Mucosa of rectum (tissue), 2 donors: Measurements from ENCODE around the gene NATD1.

Source experiments
- H3K27ac ChIP-seq, 2 donors: one replicate each; pipeline ENCODE4 v1.7.0; 2013; ENCODE audit warnings: inconsistent platforms in 2 of 2, low read depth in 2 of 2, low read length in 2 of 2
- H3K27me3 ChIP-seq, 2 donors: one replicate each; pipeline ENCODE4 v1.7.0; 2013; ENCODE audit warnings: low read length in 2 of 2; ENCODE audit not compliant: control insufficient read depth in 2 of 2, insufficient read depth in 2 of 2
- H3K36me3 ChIP-seq, 2 donors: one replicate each; pipeline ENCODE4 v1.7.0; 2013; ENCODE audit warnings: low read length in 2 of 2; ENCODE audit not compliant: control insufficient read depth in 2 of 2, insufficient read depth in 2 of 2
- H3K4me1 ChIP-seq, 2 donors: one replicate each; pipeline ENCODE4 v1.7.0; 2013; ENCODE audit warnings: low read length in 2 of 2, mild to moderate bottlenecking in 1 of 2; ENCODE audit not compliant: control insufficient read depth in 2 of 2, insufficient read depth in 2 of 2
- H3K4me3 ChIP-seq, 2 donors: one replicate each; pipeline ENCODE4 v1.7.0; 2013; ENCODE audit warnings: low read length in 2 of 2
- H3K9ac ChIP-seq, 2 donors: one replicate each; pipeline ENCODE4 v1.7.0; 2013; ENCODE audit warnings: low read length in 2 of 2, low read depth in 1 of 2, mild to moderate bottlenecking in 1 of 2
- H3K9me3 ChIP-seq, 2 donors: one replicate each; pipeline ENCODE4 v1.7.0; 2013; ENCODE audit warnings: low read length in 2 of 2; ENCODE audit not compliant: control insufficient read depth in 2 of 2
- donor health status: healthy.
- donor health status: Normal muscosa, but diverticular disease.

The NATD1 gene

DNA sequence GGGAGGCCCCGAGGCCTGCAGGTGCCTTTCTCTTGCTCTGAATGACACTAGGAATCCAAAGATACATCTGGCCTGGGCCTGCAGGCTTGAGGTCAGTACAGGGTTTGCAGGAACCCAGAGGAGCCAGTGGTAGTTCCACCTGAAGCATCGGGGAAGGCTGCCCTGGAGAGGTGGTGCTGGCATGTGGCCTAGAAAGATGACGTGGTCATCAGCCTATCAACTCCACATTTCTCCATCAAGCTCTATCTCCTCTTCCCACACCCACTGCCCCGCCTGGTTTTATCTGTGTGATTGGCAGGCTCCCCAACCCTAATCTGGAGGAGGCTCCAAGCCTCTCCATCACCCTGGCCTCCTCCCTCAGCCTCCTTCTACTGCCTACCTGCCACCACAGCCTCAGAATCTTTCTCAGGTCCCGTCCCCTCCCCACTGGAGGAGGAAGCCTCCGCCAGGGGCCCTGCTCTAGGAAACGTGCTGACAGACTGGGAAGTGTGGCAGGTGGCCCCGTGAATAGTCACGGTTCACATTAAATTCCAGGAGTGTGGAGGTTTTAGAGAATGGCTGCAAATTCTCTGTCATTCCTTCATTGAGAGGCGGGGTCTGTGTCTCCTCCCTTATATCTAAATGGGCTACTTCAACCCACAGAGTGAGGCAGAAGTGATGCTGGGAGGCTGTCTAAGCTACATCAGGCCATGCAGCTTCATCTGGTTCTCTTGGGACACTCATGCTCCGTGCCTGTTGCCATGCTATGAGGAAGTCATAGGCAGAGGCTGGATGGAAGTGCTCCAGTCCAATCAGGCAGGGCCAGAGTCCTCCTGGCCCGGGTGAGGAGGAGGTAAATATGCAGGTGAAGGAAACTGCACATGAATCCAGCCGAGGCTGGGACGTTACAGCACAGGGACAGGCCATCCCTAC lies 19.9 kb upstream of the NATD1 start:
- Histone ChIP-seq H3K9ac (no peak overlapping the region), H3K36me3 (no peaks in the 10 kb centered on the region), H3K27me3 (no peaks in the 10 kb centered on the region), H3K9me3 (no peaks in the 10 kb centered on the region), H3K4me3 (no peak overlapping the region), H3K4me1 (peaks cover 7 to 10% of the 10 kb centered on the region in 2 donors), H3K27ac (no peak overlapping the region)

DNA sequence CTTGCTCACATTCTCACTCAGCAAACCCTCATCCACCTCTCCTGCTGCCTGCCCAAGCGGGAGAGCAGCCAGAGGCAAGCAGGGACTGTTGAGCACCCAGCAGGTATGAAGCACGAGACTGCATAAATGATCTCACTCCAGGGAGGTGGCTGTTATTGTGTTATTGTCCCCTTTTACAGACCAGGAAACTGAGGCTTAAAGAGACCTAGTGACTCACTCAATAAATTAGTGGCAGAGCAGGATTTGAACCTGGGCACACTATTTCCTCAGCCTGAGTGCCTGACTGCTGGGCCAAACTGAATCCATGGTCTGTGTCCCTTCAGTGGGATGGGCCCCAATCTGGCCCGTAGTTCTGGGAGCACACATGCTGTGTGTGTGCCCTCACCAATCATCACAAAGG lies 19.0 kb upstream of the NATD1 start:
- peaks cover 6 to 9% of the 10 kb centered on the region in 2 donors for H3K4me1 ChIP-seq
- no peak overlapping the region for H3K9ac ChIP-seq
- H3K4me3 ChIP-seq, result no peak overlapping the region
- H3K27me3 ChIP-seq, result no peaks in the 10 kb centered on the region
- no peak overlapping the region for H3K27ac ChIP-seq
- no peaks in the 10 kb centered on the region for H3K36me3 ChIP-seq
- H3K9me3 ChIP-seq, result no peaks in the 10 kb centered on the region

DNA sequence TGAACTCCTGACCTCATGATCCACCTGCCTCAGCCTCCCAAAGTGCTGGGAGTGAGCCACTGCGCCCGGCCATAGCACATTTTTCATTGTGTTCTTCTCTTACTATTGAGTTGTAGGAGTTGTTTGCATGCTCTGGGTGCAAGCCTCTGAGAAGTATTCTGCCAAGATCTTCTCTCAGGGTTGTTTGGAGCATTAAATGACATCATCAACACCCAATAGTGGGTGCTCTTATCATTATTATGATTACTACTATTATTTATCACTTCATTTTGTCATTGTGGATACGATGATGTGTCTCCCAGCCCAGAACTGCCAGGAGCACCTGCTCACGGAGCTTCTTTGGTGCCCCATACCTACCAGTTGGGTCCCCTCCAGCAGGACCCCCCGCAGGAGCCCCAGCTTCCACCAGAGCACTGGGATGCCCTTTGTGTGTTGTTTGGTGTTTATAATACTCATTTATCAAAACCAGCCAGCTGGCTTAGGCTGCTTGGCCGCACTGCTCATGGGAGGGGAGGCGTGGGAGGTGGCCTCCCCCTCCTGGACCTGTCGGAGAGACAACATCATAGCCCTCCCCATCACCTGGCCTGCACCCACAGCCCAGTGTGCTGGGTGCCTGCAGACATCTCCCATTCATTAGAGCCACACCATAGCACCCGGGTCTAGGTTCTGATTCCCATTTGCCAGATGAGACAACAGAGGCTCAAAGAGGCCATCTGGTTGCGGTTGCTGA lies 18.4 kb upstream of the NATD1 start:
- Histone ChIP-seq H3K9ac (no peak overlapping the region), H3K4me3 (no peak overlapping the region), H3K4me1 (peaks cover 6 to 9% of the 10 kb centered on the region in 2 donors), H3K36me3 (no peaks in the 10 kb centered on the region), H3K27me3 (no peaks in the 10 kb centered on the region), H3K27ac (no peak overlapping the region), H3K9me3 (no peaks in the 10 kb centered on the region)

DNA sequence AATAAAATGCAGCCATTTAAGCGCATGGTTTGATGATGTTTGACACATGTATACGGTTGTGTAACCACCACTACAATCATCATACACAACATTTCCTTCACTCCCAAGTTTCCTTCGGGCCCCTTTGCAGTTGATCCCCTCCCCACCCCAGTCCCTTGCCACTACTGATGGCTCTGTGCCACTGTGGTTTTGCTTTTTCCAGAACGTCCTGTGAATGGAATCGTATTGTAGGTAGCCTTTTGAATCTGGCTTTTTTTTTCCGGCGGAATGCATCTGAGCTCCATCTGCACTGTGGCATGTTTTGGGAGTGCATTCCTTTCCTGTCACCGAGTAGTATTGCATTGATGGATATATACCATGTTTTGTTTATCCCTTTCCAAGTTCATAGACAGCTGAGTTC lies 16.2 kb upstream of the NATD1 start:
- Histone ChIP-seq H3K4me3 (no peak overlapping the region), H3K9ac (no peak overlapping the region), H3K27ac (no peak overlapping the region), H3K27me3 (no peaks in the 10 kb centered on the region), H3K9me3 (no peaks in the 10 kb centered on the region), H3K36me3 (no peaks in the 10 kb centered on the region), H3K4me1 (peaks cover 0 to 4% of the 10 kb centered on the region in 2 donors)

DNA sequence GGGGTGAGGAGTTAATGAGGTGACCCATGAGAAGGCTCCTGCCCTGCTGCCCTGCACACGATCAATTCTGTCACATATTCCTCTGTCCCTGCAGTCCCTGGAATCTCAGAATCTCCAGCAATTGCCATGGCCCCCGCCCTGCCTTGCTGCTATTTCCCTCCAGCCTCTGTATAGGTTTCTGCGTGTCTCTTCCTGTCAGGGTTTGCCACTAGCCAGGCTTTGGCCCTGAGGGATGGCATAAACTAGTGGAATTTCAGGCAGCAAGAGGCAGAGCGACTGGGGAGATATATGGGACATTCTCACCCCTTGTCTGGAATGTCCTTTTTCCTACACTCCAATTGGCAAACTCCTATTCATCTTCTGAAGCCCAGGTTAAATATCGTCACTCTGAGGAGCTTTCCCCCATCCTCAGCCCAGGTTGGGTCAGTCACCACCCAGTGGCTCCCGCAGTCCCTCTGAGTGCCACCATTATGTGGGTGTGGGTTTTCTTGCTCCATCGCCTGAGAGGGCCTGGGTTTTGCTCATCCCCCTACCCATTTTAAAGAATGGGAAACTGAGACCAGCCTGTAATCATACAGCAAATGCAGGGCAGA lies 15.5 kb upstream of the NATD1 start:
- H3K4me1 ChIP-seq, result peaks cover 0 to 2% of the 10 kb centered on the region in 2 donors
- no peak overlapping the region for H3K27ac ChIP-seq
- H3K4me3 ChIP-seq, result no peak overlapping the region
- H3K9ac ChIP-seq, result no peak overlapping the region
- no peaks in the 10 kb centered on the region for H3K36me3 ChIP-seq
- H3K27me3 ChIP-seq, result no peaks in the 10 kb centered on the region
- no peaks in the 10 kb centered on the region for H3K9me3 ChIP-seq

DNA sequence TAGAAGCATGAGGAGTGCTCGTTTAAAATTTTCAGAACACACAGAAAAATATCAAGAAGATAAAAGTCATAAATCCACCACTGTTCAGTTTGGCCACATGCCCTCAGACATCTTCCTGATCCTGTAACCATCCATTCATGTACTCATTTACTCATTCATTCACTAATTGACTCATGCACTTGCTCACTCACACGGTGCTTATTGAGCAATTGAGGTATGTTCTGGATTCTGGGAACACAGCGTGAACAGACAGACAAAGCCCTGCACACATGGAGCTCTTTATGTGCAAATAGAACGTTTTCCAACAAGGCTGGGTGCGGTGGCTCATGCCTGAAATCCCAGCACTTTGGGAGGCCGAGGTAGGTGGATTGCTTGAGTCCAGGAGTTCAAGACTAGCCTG lies 10.2 kb upstream of the NATD1 start:
- H3K9ac ChIP-seq, result no peak overlapping the region
- H3K27ac ChIP-seq, result no peak overlapping the region
- no peak overlapping the region for H3K4me3 ChIP-seq
- no peaks in the 10 kb centered on the region for H3K9me3 ChIP-seq
- no peaks in the 10 kb centered on the region for H3K27me3 ChIP-seq
- no peaks in the 10 kb centered on the region for H3K36me3 ChIP-seq
- H3K4me1 ChIP-seq, result peaks cover 0 to 2% of the 10 kb centered on the region in 2 donors

DNA sequence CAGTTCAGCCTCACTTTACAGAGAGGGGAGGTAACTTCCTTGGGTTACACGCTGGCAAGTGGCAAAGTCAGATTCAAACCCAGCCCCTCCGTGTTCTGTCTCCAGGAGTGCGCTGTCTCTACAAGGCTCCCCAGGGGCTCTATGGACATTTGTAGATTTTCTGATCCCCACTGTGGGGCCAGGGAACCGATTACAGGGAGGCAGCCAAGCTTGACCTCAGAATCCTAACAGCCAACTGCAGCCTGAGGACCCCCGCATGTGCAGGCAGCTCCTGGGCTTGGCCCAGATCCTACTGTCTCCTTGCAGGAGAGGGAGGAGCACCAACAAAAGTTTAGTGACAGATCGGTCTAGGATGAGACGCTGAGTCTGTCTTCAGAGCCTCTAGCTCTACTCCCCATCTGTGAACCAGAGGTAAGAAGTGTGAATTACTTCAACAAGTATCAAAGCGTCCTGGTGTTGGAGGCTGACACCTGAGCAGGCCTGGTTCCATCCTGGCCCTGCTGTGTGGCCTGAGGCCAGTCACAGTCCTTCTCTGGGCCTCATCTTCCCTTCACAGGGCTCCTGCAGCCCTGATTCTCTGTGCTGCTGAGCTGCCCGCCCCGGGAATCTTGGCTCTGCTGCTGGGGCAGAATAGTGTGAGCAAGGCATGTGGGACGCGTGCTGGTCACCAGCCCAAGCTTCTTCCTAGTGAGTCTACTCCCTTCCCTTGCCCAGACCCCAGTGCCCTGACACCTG lies 9.2 kb upstream of the NATD1 start:
- Histone ChIP-seq H3K4me1 (no peaks in the 10 kb centered on the region), H3K9ac (no peak overlapping the region), H3K27me3 (no peaks in the 10 kb centered on the region), H3K4me3 (no peak overlapping the region), H3K9me3 (no peaks in the 10 kb centered on the region), H3K36me3 (no peaks in the 10 kb centered on the region), H3K27ac (no peak overlapping the region)

DNA sequence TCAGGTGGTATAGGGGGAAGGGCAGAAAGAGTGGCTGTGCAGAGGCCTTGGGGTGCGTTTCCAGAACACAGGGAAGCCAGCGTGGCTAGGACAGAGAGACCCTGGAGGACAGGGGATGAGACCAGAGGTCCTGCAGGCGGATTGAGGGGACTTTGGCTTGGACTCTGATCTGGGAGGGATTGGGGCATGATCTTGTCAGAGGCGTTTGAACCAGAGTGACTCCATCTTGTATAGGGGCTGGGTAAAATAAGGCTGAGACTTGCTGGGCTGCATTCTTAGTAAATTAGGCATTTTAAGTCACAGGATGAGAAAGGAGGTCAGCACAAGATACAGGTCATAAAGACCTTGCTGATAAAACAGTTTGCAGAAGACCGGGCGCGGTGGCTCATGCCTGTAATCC lies 5.4 kb upstream of the NATD1 start:
- no peak overlapping the region for H3K4me3 ChIP-seq
- peaks cover 4 to 6% of the 10 kb centered on the region in 2 donors for H3K4me1 ChIP-seq
- no peaks in the 10 kb centered on the region for H3K36me3 ChIP-seq
- no peaks in the 10 kb centered on the region for H3K9me3 ChIP-seq
- H3K9ac ChIP-seq, result no peak overlapping the region
- H3K27ac ChIP-seq, result no peak overlapping the region
- H3K27me3 ChIP-seq, result no peaks in the 10 kb centered on the region

DNA sequence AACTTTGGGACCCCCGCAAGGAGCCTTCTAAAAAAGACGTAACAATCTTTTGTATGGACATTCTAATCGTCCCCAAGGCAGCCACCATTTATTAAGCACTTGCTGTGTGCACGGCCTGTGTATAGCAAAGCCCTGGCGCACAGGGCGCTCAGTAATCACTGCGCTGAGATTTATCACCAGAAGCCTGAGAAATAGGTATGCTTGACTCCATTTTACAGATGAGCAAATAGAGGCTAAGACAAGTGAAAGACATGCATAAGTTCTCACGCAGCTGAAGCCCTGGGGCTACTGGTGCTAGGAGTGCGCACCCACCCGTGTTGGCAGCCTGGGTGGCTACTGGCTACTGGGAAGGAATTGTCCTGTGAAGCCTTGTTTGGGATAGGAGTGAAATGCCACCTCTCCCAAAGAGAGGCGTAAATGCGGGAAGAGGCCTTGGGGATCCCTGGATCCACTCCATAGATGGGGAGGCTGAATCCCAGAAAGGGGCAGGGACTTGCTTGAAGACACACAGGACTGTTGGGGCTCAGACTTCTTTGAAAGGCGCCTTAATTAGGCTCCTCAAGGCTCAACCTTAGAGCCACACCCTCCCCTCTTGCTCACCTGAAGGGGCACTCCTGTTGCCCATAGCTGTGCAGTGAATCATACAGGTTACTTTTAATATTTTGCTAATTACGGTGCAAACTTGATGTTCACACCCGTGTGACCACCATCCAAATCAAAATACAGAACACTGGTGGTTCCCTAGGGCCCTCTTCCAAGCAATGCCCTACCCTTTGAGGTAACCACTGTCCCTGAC lies 634 bp upstream of the NATD1 start:
- Histone ChIP-seq H3K27ac (peak overlapping the region; percentile 38 to 48), H3K9ac (peak overlapping the region; percentile 50 to 66), H3K9me3 (no peaks in the 10 kb centered on the region), H3K27me3 (no peaks in the 10 kb centered on the region), H3K36me3 (no peaks in the 10 kb centered on the region), H3K4me1 (peaks cover 5 to 9% of the 10 kb centered on the region in 2 donors), H3K4me3 (peak overlapping the region; percentile 60 to 77)
